ENCODE results near the gene ZNF23.

Gene ZNF23

DNA sequence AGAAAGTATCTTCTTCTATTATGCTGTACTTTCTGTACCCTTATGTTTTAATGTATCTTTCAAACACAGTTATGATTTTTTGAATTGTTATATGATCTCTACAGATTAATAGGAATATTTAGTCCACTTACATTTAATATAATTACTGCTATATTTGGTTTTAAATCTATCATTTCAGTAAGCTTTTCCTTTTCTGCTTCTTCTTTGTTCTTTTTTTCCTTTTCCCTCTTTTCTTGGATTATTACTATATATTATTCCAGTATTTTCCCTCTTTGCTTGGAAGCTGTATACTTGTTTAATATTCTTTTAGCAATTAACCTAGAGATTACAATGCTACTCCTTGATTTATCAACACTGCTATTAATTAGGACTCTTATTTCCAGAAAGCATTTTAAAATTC is 33.7 kb downstream of the ZNF23 start:
- no peak for DNase-seq (ENCODE audit: low read depth in 3 of 3, low spot score in 1 of 3)

- DNase-seq (ENCODE audit: low read depth in 3 of 3, low spot score in 1 of 3) = no peak
Measured at GRCh38 chr16:71426880-71427615, 35.0 kb downstream of the ZNF23 start.

DNA sequence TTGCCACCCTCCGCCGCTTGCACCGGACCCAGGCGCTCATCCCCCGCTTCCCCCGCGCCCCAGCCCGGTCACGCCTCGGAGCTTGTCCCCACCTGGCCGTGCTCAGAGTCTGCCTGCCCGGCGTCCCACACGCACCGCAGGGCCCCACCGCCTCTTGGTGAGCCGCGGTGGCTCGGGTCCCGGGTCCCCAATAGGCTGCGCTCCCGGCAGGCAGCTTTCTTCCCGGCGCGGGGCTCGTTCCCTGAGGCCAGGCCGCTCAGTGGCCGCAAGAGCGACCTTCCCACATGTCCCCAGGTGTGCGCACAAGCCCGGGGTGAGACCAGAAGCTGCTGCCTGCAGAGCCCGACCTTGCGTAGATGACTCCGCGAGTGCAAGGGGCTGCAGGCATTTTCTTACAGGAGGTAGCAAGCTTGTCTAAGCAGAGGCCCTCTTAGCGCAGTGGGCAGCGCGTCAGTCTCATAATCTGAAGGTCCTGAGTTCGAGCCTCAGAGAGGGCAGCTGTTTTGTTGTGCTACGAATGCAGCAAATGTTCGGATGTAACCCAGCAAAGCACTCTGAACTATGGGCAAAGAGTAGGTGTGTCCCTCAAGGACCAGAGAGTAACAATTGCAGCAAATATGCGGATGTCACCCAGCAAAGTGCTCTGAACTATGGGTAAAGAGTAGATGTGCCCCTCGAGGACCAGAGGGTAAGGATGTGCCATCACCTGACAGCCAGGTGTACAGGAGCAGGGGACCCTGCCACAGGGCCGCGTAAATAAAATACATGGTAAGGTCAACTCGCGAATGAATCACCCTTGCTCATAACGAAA is 35.8 kb downstream of the ZNF23 start:
- DNase-seq (ENCODE audit: low read depth in 3 of 3, low spot score in 1 of 3) = no peak

- no peak for DNase-seq (ENCODE audit: low read depth in 3 of 3, low spot score in 1 of 3)
Measured at GRCh38 chr16:71425746-71426068, 36.3 kb downstream of the ZNF23 start.

GRCh38 chr16:71424626-71425025 is 37.4 kb downstream of the ZNF23 start:
- DNase-seq (ENCODE audit: low read depth in 3 of 3, low spot score in 1 of 3) = no peak

DNA sequence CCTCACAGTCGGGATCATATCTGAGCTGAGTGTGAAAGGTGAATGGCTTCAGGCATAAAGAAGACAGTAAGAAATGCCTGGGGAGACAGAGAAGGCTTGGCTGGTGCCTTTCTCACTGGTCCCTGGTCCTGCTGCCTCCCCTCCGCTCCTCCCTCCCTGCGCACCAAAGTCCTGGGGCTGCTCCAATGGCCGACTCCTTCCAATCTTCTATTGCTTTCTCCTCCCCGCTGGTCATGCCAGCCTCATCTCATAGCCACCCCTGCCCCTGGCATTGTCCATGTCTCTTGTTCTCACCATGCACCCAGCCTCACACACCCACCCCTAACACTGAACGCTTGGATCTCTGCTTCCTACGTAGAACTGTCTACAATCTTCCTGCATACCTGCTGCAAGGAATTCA is 38.2 kb downstream of the ZNF23 start:
- no peak for DNase-seq (ENCODE audit: low read depth in 3 of 3, low spot score in 1 of 3)

GRCh38 chr16:71423016-71423415 is 39.0 kb downstream of the ZNF23 start:
- no peak for DNase-seq (ENCODE audit: low read depth in 3 of 3, low spot score in 1 of 3)

DNA sequence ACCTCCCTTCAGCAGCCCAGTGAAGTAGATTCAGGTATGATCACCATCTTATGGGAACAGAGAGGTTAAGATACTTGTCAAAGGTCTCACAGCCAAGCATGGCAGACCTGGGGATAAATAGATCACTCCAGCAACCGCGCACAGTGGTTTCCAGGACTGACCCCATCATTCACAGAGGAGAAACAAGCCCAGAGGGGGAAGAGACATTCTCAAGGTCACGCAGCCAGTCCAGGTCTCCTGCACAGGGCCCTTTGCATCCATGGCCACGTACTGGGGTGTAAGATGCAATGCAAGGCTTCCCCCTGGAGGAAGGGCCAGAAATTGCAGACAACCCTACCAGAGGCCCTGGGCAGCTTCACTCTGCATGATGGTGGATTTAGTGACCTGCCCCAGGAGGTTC is 40.1 kb downstream of the ZNF23 start:
- no peak for DNase-seq (ENCODE audit: low read depth in 3 of 3, low spot score in 1 of 3)

- DNase-seq (ENCODE audit: low read depth in 3 of 3, low spot score in 1 of 3) = no peak
Measured at GRCh38 chr16:71414038-71414437, 48.0 kb downstream of the ZNF23 start.

- no peak for DNase-seq (ENCODE audit: low read depth in 3 of 3, low spot score in 1 of 3)
Measured at GRCh38 chr16:71413341-71413740, 48.7 kb downstream of the ZNF23 start.

DNA sequence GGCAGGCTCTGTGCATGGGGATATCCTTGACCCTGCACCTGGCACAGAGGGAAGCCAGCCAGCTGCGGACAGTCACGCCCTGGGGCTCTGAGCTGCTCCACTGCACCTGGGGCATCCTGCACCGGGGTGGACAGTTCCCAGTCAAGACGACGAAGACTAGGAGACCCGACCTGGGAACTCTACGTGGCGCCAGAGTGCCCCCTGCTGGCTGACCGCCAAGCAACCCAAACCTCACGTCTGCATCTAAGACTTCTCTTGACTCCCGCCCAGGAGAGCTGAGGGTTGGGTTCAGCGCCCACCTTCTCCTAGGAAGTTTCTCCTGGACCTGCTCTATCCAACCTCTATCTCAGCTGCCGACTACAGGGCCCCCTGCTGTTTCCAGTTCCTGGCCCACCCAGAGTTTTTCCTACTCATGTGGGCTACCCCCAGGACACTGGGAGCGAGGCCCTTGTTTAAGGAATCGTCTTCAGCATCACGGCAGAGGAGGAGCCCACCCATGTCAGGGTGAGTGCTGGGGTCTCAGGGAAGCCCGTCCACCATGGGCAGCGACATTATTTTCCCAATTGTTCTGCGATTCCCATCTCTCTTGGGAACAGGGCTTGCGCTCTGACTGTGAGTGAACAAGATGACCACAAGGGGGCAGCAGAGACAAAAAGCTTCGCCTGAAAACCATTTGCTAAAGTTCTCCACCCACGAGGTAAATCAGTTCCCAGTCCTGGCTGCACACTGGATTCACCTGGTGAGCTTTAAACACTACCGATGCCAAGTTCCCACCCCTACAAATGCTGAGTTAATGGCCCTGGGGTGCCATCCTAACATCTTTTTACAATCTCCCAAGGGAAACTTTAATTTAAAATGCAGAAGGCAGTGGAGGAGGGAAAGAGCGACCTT is 49.5 kb downstream of the ZNF23 start:
- peak; percentile 14 to 32 (median 26) for DNase-seq (ENCODE audit: low read depth in 3 of 3, low spot score in 1 of 3)

DNA sequence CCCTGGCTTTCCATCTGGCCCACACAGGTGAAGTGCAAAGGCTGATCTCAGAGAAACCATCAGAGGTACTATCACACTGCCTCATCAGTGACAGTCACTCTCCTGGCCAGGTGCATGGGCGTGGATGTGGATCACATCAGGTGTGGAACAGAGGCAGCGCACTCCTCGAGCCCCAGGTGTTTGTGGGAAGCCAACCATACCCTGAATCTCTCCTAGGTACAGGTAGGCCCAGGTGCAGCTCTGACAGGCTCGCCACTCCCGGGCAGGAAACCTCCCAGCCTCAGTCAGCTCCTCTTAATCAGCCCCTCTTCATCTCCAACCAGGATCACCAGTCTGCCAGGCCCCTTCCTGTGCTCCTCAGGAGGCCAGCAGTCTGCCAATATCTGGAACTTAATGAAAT is 51.9 kb downstream of the ZNF23 start:
- DNase-seq (ENCODE audit: low read depth in 3 of 3, low spot score in 1 of 3) = no peak

DNA sequence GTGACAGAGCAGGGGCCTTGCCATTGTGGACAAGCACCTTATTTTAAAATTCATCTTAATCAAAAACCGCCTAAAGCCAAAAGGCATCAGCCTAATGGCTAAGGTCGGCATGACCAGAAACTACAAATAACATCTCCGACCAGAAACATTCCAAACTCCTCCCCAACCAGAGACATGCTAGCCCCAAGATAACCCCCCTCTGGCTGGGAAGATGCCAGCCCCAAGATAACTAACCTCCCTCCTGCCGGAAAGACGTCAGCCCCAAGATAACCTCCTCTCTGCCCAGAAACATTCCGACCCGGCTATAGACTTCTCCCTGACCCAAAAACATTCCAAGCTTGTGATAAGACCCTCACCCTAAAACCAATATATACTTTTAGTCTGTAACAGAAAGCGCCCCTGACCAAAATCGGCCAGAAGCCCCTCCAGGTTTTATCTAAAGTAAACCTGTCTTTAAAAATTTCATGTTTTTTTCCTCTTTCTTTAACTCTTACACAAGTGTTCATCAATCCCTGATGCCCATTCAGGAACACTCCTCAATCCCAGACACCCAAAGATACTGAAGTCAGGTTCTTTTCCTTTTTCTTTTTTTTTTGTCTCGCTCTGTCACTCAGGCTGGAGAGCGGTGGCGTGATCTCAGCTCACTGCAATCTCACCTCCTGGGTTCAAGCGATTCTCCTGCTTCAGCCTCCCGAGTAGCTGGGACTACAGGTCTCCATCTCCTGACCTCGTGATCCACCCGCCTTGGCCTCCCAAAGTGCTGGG is 52.9 kb downstream of the ZNF23 start:
- no peak for DNase-seq (ENCODE audit: low read depth in 3 of 3, low spot score in 1 of 3)

DNA sequence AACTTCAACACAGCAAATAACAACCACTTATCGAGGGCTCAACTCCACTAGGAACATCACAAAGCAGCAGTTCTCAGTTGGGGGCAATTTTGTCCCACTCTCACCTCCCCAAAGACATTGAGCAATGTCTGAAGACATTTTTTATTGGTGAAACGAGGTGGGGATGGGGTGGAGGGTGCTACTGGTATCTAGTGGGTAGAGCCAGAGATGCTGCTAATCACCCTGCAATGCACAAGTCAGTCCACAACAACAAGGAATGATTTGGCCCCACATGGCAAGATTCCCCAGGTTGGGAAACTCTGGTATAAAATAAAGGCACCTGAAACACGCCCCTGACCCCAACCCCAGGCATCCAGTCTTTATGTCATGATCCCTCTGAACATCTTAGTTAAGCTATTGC is 53.5 kb downstream of the ZNF23 start:
- no peak for DNase-seq (ENCODE audit: low read depth in 3 of 3, low spot score in 1 of 3)

- DNase-seq (ENCODE audit: low read depth in 3 of 3, low spot score in 1 of 3) = no peak
Measured at GRCh38 chr16:71407731-71408130, 54.3 kb downstream of the ZNF23 start.

DNA sequence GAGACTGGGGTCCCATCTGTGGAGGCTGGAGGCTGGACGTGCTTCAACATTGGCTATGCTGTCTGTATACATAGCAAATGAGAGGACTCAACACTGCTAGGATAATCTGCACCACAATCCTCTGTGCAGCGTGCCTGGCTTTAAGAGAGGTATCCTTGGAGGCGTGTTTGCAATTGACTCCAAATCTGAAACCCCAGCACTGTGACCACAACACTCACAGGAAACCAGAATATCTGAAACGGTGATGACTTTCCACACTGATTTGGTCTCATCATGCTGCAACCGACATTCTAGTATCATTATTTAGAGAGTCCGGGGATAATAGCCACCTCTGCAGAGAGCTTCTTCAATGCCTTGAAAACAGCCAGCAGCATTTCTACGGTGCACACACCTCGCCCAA is 55.3 kb downstream of the ZNF23 start:
- no peak for DNase-seq (ENCODE audit: low read depth in 3 of 3, low spot score in 1 of 3)

- DNase-seq (ENCODE audit: low read depth in 3 of 3, low spot score in 1 of 3) = no peak
Measured at GRCh38 chr16:71406316-71406715, 55.7 kb downstream of the ZNF23 start.

- no peak for DNase-seq (ENCODE audit: low read depth in 3 of 3, low spot score in 1 of 3)
Measured at GRCh38 chr16:71404364-71404763, 57.7 kb downstream of the ZNF23 start.

DNA sequence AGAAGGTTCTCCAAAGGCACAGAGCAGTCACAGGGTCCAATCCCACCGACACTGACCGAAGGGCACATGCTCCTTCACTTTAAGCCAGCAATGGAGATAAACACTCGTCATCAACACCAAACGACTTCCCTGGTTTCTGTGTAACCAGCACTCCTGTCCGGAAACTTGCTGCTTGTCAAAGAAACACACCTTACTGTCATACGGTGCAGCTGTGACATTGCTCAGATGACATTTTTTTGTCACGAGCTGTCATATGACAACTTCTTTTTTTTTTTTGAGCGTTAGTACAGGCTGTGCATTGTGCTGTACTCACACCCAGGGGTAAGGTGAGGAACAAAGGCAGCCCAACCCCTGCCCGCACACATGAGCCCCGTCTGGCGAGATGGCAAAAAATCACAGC is 59.4 kb downstream of the ZNF23 start:
- DNase-seq (ENCODE audit: low read depth in 3 of 3, low spot score in 1 of 3) = no peak

DNA sequence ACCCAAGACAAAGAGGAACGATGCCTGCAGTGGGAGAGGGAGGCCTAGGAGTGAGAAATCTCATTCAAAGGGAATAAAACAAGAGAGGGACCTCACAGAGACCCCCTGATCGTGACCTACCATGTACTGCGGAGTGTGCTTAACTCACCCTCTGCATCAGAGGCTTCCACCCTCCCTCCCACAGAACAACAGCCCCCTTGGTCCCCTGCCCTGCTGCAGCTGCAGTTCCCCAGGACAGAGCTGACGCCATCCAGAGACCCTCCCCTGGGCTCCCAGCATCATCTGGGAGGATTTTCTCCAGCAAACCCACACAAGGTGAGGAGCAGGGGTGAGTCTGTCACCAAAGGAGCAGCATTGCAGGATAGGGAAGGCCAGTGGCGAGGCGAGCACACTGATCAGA is 60.0 kb downstream of the ZNF23 start:
- no peak for DNase-seq (ENCODE audit: low read depth in 3 of 3, low spot score in 1 of 3)
